GM18508 (cell line): ENCODE measurements around the gene CACFD1.

Experiments used
- ATAC-seq: cut with Tn5 transposase; IDR thresholded peaks from one replicate; pipeline ENCODE4 v1.9.1; 2021; ENCODE audit warnings: moderate number of reproducible peaks; ENCODE audit not compliant: insufficient read depth, unreplicated experiment

The CACFD1 gene

GRCh38 chr9:133514460-133515239, 54.9 kb downstream of the CACFD1 start:
- ATAC-seq = no peak

GRCh38 chr9:133515240-133515610, 55.4 kb downstream of the CACFD1 start:
- ATAC-seq = no peak

DNA sequence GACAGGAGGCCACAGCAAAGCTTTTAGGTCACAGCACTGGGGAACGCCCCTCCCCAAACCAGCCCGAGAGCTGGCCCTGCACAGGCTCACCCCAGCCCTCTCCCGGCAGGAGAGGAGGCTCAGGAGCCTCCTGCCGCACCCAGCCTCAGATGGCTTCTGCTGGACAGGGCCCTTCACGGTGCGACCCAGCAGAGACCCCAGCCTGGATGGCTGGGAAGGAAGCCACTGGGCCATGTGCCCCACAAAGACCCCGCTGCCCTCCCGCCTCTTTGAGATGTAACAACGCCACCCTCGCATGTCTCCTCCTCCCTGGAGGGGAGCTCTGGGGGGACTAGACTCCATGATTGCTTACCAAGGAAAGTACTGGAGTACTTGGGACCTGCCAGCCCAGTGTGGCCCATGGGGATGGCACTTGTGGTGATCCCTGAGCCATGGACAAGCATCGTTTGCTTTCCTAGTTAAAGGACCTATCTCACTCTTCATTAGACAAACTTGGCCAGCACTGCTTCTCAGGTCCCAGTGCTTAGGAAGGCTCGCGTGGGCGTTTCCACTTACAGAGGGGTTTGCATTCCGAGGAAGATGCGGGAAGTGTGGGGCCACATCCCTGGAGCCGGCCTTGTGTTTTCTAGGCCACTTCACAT, 56.0 kb downstream of the CACFD1 start:
- ATAC-seq = no peak

GRCh38 chr9:133516256-133516960, 56.6 kb downstream of the CACFD1 start:
- ATAC-seq = no peak

DNA sequence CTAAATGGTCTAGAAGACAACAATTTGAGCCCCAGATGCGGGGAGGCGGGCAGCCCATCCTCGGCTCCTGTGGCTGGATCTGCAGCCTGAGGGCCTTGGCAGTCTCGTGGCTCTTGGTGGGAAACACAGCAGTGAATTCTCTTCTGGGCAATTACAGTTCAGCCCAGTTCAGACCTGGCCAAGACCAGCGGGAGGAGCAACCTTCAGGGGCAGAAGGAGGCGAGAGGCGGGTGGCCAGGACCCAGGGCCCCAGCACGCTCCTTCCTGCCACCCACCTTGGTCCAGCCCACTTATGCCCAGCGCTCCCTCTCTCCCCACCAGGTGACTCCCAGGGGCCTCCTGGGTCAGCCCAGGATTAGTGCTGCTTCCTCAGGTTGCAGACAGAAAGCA, 57.2 kb downstream of the CACFD1 start:
- no peak for ATAC-seq

DNA sequence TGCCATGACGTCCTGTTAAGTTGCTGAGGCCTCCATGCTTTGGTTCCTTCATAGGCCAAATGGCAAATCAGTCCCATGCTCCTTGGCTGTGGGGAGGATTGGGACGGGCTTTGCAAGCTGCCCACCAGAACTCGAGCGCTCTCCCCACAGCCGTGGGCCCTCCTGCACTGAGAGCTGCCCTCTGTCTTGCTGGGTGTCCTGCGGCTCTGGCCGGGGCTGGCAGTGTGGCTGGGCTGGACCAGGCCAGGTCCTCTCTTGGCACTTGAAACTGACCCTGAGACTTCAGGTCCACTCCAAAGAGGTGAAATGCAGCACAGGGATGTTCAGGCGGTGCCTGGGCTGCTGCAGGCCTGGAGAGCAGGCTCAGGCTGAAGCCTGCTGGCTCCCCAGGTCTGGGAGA, 57.9 kb downstream of the CACFD1 start:
- no peak for ATAC-seq

DNA sequence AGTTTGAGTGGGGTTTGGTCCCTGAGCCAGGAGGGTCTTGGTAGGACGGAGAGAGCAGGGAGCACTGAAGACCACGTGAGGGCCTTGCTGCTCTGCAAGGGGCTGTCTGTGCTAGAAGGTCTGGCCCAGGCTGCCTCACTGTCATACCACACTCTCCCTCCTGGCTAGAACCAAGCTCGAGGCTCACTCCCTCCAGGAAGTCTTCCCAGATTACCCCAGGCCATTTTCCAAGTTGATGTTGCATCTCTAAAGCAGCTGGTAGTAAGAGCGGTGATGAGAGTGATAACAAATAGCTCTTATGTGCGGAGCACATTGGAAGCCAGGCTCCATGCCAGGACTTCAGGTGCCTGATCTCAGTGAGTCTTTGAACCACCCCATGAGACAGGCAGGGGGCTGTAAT, 58.4 kb downstream of the CACFD1 start:
- ATAC-seq = no peak

GRCh38 chr9:133518706-133519449, 59.1 kb downstream of the CACFD1 start:
- no peak for ATAC-seq

DNA sequence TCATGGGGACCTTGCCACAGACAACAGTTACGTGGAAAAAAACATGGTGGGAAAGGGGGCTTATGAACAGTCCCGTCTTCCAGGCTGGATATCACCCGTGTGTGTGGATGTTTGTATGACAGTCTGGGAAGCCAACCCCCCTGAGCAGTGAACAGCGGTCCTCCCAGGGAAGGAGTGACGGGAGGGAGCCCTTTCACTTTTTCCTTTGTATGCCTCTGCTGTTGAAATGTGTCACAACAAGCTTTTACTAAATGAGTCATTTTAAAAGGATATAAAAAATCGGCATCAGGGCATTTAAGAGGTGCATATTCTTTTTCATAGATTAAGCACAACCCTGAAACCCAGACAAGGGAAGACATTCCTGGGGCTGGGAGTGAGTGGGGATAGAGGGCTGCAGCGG, 59.9 kb downstream of the CACFD1 start:
- no peak for ATAC-seq

GRCh38 chr9:133520121-133520835, 60.5 kb downstream of the CACFD1 start:
- no peak for ATAC-seq
